Measurements from ENCODE around the gene SLC23A3.
A peak's percentile ranks its signal among the peaks of the same experiment; 100 is the strongest.

DNA sequence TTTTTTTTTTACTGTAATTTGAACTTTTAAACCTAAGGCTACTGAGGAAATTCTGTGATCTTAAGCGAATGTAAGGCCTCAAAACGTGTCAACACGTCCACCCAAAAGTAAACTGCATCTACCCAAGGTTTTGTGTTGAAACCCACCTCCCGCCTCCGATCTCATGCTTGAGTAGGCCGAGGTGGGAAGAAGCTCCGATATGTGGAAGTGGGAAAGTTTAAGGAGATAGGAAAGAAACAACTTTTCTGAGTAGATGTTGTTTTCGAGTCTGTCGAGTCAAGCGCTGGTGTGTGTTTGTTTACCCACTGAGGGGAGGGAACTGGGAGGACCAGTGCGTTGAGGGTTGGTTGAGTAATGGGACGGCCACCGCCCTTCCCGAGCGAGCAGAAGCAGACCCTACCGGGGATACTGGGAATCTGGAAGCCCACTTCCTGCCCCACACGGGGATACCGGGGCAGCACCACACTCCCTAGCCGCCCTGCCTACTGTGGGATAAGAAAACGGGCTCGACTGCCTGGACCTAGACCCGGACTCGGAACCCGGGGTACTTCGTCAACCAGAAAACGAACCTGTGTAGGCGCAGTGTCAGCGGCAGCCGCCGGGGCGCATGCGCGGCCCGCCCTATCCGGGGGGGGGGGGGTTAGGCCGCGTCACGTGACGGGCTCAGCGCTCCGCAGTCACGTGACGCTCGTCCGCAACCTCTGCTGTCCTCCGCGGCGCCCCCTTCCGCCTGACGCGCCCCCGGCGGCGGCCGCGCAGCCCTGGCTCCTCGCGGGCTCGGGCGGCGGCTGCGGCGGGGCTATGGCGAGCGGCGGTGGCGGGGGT lies 7.9 kb upstream of the SLC23A3 start, which contains the start of gene RETREG2:
- TF ChIP-seq IRF2 (CRISPR knock-in tag; IDR thresholded peaks at IDR 0.05) (no peak), ZNF274 (IDR thresholded peaks at IDR 0.05; ENCODE audit: borderline replicate concordance, low read depth, low read length) (no peak), DACH1 (IDR thresholded peaks at IDR 0.05; ENCODE audit: partially characterized antibody) (no peak), RCOR1 (IDR thresholded peaks at IDR 0.05; ENCODE audit: borderline replicate concordance in 1 of 2, low read depth in 2 of 2, low read length in 2 of 2) (no peak), BACH1 (tag; IDR thresholded peaks at IDR 0.05) (no peak), HDAC6 (IDR thresholded peaks at IDR 0.05; ENCODE audit: low read depth, low read length) (no peak), FOXM1 (IDR thresholded peaks at IDR 0.05; ENCODE audit: low read depth) (no peak), FOXM1 (CRISPR knock-in tag; IDR thresholded peaks at IDR 0.05; ENCODE audit: low read depth) (no peak), ELF4 (CRISPR knock-in tag; IDR thresholded peaks at IDR 0.05) (0 out of 2 replicates have a peak, but pooled peaks have one; percentile 41), BCL6 (CRISPR knock-in tag; IDR thresholded peaks at IDR 0.05) (no peak)
- TF ChIP-seq, protein P1, sequence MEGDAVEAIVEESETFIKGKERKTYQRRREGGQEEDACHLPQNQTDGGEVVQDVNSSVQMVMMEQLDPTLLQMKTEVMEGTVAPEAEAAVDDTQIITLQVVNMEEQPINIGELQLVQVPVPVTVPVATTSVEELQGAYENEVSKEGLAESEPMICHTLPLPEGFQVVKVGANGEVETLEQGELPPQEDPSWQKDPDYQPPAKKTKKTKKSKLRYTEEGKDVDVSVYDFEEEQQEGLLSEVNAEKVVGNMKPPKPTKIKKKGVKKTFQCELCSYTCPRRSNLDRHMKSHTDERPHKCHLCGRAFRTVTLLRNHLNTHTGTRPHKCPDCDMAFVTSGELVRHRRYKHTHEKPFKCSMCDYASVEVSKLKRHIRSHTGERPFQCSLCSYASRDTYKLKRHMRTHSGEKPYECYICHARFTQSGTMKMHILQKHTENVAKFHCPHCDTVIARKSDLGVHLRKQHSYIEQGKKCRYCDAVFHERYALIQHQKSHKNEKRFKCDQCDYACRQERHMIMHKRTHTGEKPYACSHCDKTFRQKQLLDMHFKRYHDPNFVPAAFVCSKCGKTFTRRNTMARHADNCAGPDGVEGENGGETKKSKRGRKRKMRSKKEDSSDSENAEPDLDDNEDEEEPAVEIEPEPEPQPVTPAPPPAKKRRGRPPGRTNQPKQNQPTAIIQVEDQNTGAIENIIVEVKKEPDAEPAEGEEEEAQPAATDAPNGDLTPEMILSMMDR (IDR thresholded peaks at IDR 0.05 in 2 of 3, conservative IDR thresholded peaks at IDR 0.05 in 1 of 3; ENCODE audit: insufficient read depth in 2 of 3, low read depth in 1 of 3, low read length in 3 of 3), result peak in 2 of 3 experiments; percentile 42 to 49; a peak in 2 of 6 replicates
- TF ChIP-seq, protein P2, sequence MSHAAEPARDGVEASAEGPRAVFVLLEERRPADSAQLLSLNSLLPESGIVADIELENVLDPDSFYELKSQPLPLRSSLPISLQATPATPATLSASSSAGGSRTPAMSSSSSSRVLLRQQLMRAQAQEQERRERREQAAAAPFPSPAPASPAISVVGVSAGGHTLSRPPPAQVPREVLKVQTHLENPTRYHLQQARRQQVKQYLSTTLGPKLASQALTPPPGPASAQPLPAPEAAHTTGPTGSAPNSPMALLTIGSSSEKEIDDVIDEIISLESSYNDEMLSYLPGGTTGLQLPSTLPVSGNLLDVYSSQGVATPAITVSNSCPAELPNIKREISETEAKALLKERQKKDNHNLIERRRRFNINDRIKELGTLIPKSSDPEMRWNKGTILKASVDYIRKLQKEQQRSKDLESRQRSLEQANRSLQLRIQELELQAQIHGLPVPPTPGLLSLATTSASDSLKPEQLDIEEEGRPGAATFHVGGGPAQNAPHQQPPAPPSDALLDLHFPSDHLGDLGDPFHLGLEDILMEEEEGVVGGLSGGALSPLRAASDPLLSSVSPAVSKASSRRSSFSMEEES (CRISPR knock-in tag; IDR thresholded peaks at IDR 0.05), result peak; percentile 99
